Caco-2 (cell line): ENCODE data around the gene BAK1. TPM values are rescaled to one million over a fixed set of nuclear protein-coding genes. Genes with fewer than 3 reads are reported as not detected.

Experiments used
- BruUV-seq: library from RNA; stranded (reverse); fragments of 400-500 nt; replicated peaks from 2 replicates; lab custom pipeline; 2021; lab: Mats Ljungman, UMichigan
- CTCF ChIA-PET: fragments of 300-600 bp; sonication (Branson Sonifier 250); formaldehyde crosslinking; loops from one replicate; lab custom pipeline; 2022; ENCODE audit warnings: antibody characterized with exemption; lab: Charles Lee
- POLR2A ChIA-PET: fragments of 300-600 bp; sonication (Branson Sonifier 250); formaldehyde crosslinking; loops from one replicate; lab custom pipeline; 2022; ENCODE audit warnings: antibody characterized with exemption; lab: Charles Lee
- DNase-seq, 2 experiments: peaks; one replicate each; pipeline versions ENCODE4 v3.0.0 to v3.0.0-alpha.2; 2020 to 2022
- H3K27me3 ChIP-seq: replicated peaks from 2 replicates; pipeline ENCODE4 v1.6.0; 2011; ENCODE audit warnings: low read length; ENCODE audit not compliant: control insufficient read depth, insufficient read depth
- H3K36me3 ChIP-seq: 2 replicates; pipeline ENCODE4 v1.5.1; 2011; ENCODE audit warnings: low read length; ENCODE audit not compliant: control insufficient read depth, insufficient read depth
- H3K4me1 ChIP-seq: fragments of 250-450 bp; sonication (Bioruptor Pico); 2 replicates; pipeline ENCODE4 v1.5.1; 2020; ENCODE audit warnings: mild to moderate bottlenecking
- H3K4me3 ChIP-seq: 2 replicates; pipeline ENCODE4 v1.5.1; 2011; ENCODE audit warnings: low read depth, mild to moderate bottlenecking, control low read depth, low read length
- H3K9me3 ChIP-seq: fragments of 250-450 bp; sonication (Bioruptor Pico); 2 replicates; pipeline ENCODE4 v1.5.1; 2020; ENCODE audit warnings: mild to moderate bottlenecking, moderate library complexity
- H3K27ac Mint-ChIP-seq: one replicate; pipeline ENCODE4 v1.8.0; 2022; ENCODE audit warnings: mixed read lengths; ENCODE audit not compliant: unreplicated experiment
- H3K27me3 Mint-ChIP-seq: one replicate; pipeline ENCODE4 v1.8.0; 2022; ENCODE audit warnings: mixed read lengths; ENCODE audit not compliant: insufficient read depth, unreplicated experiment
- H3K36me3 Mint-ChIP-seq: one replicate; pipeline ENCODE4 v1.8.0; 2022; ENCODE audit warnings: mild to moderate bottlenecking, mixed read lengths; ENCODE audit not compliant: insufficient read depth, unreplicated experiment
- H3K4me1 Mint-ChIP-seq: one replicate; pipeline ENCODE4 v1.8.0; 2022; ENCODE audit warnings: low read depth, mixed read lengths; ENCODE audit not compliant: unreplicated experiment
- H3K4me3 Mint-ChIP-seq: one replicate; pipeline ENCODE4 v1.8.0; 2022; ENCODE audit warnings: mild to moderate bottlenecking, moderate library complexity, mixed read lengths; ENCODE audit not compliant: unreplicated experiment
- H3K9me3 Mint-ChIP-seq: one replicate; pipeline ENCODE4 v1.8.0; 2022; ENCODE audit warnings: mixed read lengths; ENCODE audit not compliant: unreplicated experiment
- CTCF ChIP-seq, 2 experiments: fragments of 200-600 bp in 1 of 2; IDR thresholded peaks; 1 replicate in 1 of 2; 2 replicates in 1 of 2; pipeline versions ENCODE4 v1.5.1 to v1.8.0; 2011 to 2022; ENCODE audit warnings: antibody characterized with exemption in 1 of 2, control low read depth in 1 of 2, inconsistent platforms in 1 of 2, low read depth in 1 of 2, low read length in 1 of 2, mild to moderate bottlenecking in 1 of 2, moderate library complexity in 1 of 2; ENCODE audit not compliant: insufficient read depth in 1 of 2, severe bottlenecking in 1 of 2, unreplicated experiment in 1 of 2
- intact Hi-C: fragments of 100-400 bp; cut with micrococcal nuclease; formaldehyde crosslinking; loops from one replicate; pipeline ENCODE4 v1.10.0; 2022; ENCODE audit not compliant: unreplicated experiment
- total RNA-seq: library from RNA; stranded (reverse); gene quantifications from 2 replicates; pipeline ENCODE4 v1.2.3, GENCODE V29; 2022

The BAK1 gene
- total RNA-seq, 1 experiment from 2014 or later: 29.4 TPM

DNA sequence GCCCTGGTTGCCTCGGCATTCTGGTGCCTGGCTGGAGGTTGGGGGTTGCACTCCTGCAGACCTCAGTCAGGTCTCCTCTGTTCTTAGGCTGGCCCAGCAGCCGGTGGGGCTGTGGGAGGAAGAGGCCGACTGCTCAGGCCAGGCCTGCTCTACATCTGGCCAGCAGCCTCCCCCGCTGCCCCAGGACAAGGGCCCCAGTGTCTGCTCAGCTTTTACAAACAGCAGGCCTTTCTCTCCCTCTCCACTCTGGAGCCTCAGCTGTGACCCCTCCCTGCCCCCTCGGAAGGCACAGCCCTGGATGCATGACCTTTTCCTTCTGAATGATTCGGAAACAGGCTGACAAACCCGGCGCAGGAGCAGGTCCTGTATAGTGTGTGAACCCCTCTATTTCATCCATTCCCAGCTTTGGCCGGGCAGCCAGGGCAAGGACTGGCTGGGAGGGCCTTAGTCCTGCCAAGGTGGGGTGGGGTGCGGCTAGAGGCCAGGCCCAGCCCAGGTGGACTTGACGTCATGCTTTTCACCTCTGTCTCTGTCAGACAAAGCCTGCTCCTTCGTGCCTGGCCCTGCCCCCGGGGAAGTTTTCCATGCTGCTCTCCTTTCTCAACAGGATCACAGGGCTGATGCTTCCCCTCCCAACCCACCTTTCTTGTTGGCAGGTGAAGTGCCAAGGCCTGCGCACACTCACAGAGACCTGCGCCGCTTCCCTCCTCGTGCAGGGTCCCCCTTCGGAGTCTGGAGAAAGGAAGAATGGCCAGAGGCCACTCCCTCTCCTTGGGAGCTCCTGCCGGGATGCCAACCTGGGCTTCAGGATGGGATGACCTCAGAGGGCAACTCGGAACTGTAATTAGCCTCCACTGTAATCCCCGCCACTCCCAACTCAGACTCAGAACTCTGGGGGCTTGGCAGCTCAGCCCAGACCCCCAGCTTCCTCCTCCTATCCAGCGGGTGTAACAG is 31.0 kb upstream of the BAK1 start:
- Histone ChIP-seq H3K36me3 (no peaks in the 10 kb centered on the region), H3K9me3 (no peaks in the 10 kb centered on the region), H3K4me1 (peaks cover 13% of the 10 kb centered on the region), H3K4me3 (no peak overlapping the region), H3K27me3 (no peaks in the 10 kb centered on the region)
- no peak for TF ChIP-seq CTCF (IDR thresholded peaks at IDR 0.05; ENCODE audit: insufficient read depth in 1 of 2, low read depth in 1 of 2, low read length in 1 of 2, severe bottlenecking in 1 of 2, unreplicated experiment in 1 of 2)
- intact Hi-C loops: no loop called here
- Mint-ChIP-seq H3K4me1 (peaks cover 8% of the 10 kb centered on the region), H3K27ac (no peak overlapping the region), H3K9me3 (no peaks in the 10 kb centered on the region), H3K36me3 (no peaks in the 10 kb centered on the region), H3K4me3 (no peak overlapping the region), H3K27me3 (no peaks in the 10 kb centered on the region)
- ChIA-PET POLR2A (no interaction called here), CTCF (interaction anchor here (0.6 kb wide), 1 partner anchor 39 kb away, joined by 4 read pairs; no protein-coding TSS in a partner anchor)
- DNase-seq: no peak
- BruUV-seq: no TSS peak

- DNase-seq: no peak
- H3K4me1 ChIP-seq: peaks cover 13% of the 10 kb centered on the region
- H3K9me3 Mint-ChIP-seq: peaks cover 6% of the 10 kb centered on the region
- H3K4me1 Mint-ChIP-seq: peaks cover 8% of the 10 kb centered on the region
- H3K27me3 ChIP-seq: no peaks in the 10 kb centered on the region
- ChIA-PET POLR2A (no interaction called here), CTCF (no interaction called here)
- peak overlapping the region; percentile 62 for H3K27ac Mint-ChIP-seq
- intact Hi-C loops: no loop called here
- no peaks in the 10 kb centered on the region for H3K27me3 Mint-ChIP-seq
- H3K36me3 ChIP-seq: no peaks in the 10 kb centered on the region
- H3K9me3 ChIP-seq: no peaks in the 10 kb centered on the region
- H3K4me3 Mint-ChIP-seq: no peak overlapping the region
- no peaks in the 10 kb centered on the region for H3K36me3 Mint-ChIP-seq
- no TSS peak for BruUV-seq
- no peak overlapping the region for H3K4me3 ChIP-seq
- no peak for TF ChIP-seq CTCF (IDR thresholded peaks at IDR 0.05; ENCODE audit: insufficient read depth in 1 of 2, low read depth in 1 of 2, low read length in 1 of 2, severe bottlenecking in 1 of 2, unreplicated experiment in 1 of 2)
These were observed 30.0 kb upstream of the BAK1 start for GRCh38 chr6:33610067-33610466.

DNA sequence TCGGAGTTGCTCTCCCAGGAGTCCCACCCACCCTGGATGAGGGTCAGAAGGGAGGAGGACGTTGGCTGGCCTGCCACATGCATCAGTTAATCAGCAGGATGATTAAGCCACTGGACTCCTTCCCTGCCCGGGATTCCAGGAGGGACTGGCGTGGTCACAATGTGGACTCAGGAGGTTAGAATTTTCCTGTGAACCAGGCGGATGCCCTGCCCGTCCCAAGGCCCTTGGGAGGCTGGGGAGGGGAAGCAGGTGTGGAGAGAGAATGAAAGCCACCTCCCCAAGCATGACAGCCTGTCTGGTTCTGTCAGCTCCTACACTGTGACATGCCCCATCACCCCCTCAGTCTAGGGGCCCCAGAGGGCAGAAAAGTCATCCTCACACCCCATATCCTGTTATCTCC is 29.5 kb upstream of the BAK1 start:
- no peaks in the 10 kb centered on the region for H3K9me3 ChIP-seq
- Mint-ChIP-seq H3K36me3 (no peaks in the 10 kb centered on the region), H3K9me3 (peaks cover 10% of the 10 kb centered on the region), H3K27ac (peak overlapping the region; percentile 62), H3K4me3 (no peak overlapping the region), H3K27me3 (no peaks in the 10 kb centered on the region), H3K4me1 (peaks cover 8% of the 10 kb centered on the region)
- DNase-seq: no peak
- TF ChIP-seq CTCF (IDR thresholded peaks at IDR 0.05; ENCODE audit: insufficient read depth in 1 of 2, low read depth in 1 of 2, low read length in 1 of 2, severe bottlenecking in 1 of 2, unreplicated experiment in 1 of 2): no peak
- ChIA-PET POLR2A (no interaction called here), CTCF (no interaction called here)
- H3K36me3 ChIP-seq: no peaks in the 10 kb centered on the region
- no peak overlapping the region for H3K4me3 ChIP-seq
- no peaks in the 10 kb centered on the region for H3K27me3 ChIP-seq
- H3K4me1 ChIP-seq: peaks cover 13% of the 10 kb centered on the region
- no TSS peak for BruUV-seq
- intact Hi-C loops: no loop called here
